HG03039 (cell line): ENCODE results near the gene RECK.

Experiments
- ATAC-seq: cut with Tn5 transposase; IDR thresholded peaks from one replicate; pipeline ENCODE4 v1.9.1; 2021; ENCODE audit warnings: mild to moderate bottlenecking, moderate library complexity; ENCODE audit not compliant: unreplicated experiment

Gene RECK

DNA sequence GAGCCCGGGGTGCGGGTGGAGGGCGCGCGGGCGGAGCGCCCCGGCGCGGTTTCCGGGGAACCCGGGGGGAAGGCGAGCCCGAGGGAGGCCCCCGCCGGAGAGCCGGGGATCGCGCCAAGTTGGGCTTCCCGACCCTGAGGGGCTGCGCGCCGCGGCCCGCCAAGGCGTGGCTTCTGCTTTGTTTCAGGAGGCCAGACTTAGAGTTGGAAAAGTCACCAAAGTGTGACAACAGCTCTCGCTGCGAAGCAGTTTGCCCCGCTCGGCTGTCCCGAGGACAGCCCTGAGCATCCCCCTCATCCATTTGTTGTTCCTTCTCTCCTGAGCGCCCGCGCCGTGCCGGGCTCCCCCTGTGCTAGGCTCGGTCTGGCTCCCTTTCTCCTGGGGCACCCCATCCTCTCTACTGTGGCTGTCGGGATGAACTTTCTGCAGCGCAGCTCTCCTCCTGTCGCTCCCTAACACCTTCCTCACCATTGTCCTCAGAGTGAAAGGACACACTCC lies 100.2 kb downstream of the RECK start:
- peak; percentile 21 for ATAC-seq

DNA sequence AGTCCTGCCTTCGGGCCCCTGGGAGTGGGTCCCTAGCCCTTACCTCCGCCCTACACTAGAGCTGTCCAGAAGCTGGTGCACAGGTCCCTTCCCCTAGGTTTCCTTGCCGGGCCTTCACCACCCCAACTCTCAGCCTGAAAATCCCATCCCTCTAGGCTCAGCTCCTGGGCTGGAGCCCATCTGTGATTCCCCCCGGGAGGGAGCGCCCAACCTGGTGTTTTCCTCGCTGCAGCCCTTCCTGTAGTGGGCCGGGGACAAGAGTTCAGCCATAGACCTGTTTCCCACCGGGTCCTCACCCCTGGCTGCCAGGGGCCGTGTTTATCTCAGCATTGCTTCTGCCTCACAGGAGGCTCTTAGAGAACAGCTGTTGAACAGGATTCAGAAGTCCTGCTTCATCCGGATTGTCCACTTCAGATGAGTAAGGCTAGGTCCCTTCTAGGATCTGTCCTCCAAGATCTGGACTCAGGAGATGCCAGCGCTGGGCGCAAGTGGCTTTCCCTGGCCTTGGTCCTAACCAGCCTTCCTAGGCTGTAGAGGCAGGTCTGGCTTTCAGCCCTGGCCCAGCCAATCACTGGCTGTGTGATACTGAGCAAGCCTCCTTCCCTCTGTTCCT lies 100.8 kb downstream of the RECK start:
- no peak for ATAC-seq

DNA sequence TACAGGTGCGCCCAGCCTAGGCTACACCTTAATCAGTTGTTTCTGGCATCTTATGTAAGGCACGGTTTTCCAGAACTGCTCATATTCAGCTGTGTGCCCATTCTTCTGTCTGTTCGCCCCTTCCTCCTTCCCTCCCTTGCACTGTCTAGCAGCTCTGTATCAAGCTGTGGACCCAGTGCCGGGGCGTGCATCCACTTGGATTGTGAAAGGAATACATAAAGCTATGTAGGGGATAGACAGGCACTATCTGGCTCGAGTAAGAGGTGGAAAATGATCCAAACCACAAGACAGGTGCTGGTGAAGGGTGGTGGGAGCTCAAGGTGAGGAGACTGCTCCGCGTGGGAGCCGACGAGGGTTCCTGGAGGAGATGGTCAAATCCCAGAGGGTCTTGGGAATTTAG lies 101.8 kb downstream of the RECK start:
- ATAC-seq, result no peak

DNA sequence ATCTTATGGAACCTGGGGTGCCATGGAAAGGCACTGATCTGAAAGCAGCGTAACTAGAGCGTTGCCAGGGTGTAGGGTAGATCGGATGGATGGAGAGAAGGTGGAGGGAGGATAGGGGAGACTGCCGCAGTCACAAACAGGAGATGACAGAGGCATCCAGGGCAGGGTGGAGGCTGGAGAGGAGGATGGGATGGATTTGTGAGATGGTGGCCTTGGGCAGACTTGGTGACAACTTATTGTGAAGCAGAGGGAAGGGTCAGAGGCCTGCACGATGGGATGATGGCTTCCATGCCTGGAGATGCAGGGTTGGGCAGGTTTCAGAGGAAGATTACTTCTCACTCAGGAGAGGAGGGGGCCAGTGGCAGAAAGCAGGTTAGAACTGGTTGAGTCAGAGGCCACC lies 102.2 kb downstream of the RECK start:
- no peak for ATAC-seq

DNA sequence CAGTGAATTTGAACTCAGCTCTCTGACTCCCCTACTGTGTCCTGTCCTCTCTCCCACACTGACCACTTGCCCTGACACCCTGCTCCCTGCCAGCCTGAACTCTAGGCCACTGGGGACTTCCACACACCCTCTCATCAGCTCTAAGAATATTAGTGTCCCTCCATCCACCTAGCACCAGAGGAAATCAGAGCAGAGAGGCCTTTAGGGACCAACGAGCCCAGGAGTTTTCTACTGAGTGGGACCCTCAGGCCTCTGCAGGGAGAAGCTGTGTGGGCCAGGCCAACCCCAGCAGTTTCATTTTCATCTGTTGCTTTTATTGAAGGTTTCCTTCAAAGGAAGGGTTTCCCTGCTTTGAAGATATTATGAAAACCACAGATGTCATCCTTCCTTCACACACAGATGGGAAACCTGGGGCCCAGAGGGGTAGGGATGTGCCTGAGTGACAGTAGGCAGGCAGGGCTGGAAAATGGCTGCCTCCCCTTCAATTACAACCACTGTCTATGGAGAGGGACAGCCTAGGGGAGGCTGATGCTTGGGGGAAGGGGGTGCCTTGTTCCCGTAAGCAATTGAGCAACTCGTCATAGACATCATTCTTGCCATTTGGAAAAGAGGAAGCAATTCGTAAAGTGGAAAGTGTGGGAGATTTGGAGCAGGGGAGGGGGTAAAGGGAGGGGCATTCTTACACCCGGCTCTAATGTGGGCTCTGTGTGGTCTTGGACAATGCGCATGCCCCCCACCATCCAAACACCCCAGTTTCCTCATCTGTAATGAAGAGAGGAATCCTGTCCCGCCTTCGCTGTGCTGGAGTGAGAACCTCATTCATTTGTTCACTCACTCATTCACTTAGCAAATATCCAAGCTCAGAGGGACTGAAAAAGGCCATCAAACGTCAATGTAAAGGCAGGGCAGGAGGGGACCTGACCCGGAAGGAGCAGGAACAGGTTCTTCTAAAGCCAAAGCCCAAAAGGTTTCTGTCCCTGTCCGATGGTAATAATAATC lies 103.7 kb downstream of the RECK start:
- ATAC-seq, result no peak

DNA sequence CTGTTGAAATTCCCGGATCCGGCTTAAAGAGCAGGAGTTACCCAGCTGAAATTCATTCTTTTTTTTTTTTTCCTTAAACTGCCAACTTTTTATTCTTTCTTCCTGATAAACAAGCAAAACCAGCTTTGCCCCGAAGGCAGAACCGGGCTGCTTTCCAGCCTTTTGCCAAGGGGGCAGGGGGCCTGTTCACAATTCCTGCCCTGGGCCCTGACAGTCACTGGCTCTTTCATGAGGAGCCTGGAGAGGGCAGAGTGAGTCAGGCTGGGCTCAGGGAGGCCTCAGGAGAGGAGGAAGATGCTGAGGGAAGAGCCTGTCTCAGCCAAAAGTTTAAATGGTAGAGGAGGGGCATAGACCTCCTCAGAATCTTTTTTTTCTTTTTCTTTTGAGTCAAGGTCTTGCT lies 104.6 kb downstream of the RECK start:
- no peak for ATAC-seq

DNA sequence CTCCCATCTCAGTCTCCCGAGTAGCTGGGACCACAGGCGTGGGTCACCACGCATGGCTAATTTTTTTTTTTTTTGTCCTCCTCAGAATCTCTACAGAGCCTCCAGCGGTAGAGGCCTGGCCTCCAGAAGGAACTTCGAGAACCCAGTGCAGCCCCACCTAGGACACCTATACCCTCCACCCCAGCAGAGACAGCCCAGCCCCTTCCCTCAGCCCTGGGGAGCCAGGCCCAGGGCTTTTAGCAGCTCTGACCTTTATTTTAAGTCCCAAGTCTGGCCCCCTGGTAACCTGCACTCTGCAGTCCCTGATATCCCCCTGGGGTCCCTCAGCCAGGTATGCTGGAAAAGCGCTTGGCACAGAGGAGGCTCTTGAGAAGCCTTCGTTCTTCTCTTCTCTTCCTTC lies 105.0 kb downstream of the RECK start:
- no peak for ATAC-seq

DNA sequence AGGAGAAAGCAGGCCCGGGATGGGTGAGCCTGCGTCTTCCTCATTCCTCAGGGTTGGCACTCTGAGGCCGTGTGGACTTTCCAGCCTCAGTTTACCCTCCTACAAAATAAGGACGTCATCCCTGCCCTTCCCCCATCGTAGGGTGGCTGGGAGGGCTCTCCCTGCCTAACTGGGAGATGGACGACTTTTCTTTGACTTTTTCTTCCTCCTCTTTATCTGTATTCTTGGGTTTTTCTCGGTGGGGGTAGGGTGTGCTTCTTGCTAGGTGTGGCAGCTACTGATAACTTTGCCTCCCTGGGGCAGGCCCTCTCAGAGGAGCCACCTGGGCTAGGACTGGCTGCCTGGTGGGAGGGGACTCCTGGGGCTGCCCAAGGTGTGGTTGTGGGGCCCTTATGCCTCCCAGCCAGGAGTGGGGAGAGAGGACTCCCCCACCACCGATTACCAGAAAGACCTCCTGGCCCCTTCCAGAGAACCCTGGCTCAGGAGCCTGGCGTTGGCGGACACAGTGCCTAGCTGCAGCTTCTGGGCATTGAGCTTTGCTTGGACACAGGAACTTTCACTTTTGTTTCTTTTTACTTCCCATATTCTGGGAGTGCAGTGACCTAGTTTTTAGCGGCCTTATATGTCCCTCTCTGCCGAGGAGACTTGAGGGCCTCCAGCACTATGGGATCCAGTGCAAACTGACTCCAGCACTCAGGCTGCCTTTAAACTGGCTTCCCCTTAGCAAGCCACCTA lies 106.0 kb downstream of the RECK start:
- no peak for ATAC-seq

DNA sequence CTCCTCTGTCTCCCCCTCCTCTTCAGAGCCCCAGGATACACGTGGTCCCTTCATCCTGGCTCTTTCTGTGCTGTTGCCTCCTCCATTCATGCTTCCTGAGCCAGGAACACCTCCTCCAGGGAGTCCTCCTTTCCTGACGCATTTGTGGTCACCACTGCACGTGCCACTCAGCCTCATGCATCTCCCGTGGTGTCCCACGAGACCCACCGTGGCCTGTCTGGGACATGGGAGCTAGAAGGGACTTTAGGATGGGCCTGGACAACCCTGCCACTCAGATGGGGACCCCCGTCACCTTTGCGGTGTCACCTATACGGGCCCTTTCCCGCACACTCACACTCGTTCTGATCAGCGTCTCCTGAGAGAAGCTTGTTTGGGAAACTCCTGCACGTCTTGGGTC lies 106.5 kb downstream of the RECK start:
- ATAC-seq, result no peak

DNA sequence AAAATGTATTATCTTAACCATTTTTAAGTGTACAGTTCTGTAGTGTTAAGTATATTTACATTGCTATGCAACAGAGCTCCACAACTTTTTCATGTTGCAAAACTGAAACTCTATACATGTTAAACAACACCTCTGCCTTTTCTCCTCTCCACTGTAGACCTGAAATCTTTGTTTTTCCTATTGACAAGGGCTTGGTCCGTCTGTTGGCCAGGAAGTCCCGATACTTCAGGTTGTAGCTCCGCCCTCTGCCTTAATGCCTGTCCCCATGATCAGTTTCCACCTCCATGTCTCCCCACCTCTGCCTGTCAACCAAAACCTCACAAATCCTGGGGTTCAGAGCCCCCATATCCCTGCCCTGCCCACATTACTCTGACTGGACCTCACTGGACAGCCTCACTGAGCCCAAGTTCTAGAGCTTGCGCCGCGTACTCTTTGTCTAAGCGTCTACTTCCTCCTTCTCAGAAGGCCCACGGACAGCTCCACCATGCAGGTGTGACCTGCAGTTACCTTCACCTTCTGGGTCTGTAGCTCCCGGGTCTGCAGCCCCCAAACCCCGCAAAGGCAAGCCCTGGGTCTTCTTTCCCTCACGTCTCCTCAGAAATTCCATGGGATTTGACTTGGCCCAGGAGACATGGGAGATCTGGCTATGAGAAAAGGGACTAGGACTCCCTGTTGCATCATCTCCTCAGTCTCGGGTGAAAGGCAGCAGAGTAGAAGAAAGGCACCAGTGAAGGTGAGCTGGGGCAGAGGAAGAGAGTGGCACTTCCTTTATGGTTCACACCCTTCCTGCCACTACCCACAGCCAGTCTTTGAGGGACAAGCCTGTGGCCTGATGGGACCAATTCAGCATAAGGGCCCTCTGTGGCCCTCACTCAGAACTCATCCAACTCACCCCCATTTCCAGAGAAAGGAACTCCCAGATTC lies 107.9 kb downstream of the RECK start:
- no peak for ATAC-seq

DNA sequence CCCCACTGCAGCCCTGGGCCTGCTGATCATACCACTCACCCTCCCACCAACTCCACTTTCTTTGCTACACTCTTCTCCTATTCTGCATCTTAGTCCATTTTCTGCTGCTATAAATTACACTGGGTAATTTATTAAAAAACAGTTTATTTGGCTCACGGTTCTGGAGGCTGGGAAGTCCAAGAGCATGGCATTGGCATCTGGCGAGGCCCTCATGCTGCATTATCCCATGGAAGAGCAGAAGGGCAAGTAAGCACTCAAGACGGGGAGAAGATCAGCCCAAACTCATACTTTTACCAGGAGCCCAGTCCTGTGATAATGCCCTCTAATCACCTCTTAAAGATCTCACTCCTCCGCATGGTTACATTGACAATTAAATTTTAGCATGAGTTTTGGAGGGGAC lies 109.3 kb downstream of the RECK start:
- ATAC-seq, result no peak

DNA sequence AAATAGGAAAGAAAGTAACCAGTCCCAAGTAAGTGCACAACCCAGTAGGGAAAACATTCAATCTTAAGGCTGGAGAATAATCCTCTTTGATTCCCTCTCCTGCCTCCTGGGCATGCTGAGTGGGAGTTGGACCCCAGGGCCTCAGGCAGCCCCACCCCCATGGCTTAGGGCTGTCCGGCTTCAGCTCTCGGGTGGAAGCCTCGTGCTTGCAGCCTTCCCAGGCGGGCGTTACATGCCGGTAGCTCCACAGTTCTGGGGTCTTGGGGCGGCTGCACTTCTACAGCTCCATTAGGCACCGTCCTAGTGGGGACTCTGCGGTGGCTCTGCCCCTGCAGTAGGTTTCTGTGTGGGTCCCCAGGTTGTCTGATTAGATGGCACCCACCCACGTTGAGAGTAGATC lies 109.9 kb downstream of the RECK start:
- ATAC-seq, result no peak

DNA sequence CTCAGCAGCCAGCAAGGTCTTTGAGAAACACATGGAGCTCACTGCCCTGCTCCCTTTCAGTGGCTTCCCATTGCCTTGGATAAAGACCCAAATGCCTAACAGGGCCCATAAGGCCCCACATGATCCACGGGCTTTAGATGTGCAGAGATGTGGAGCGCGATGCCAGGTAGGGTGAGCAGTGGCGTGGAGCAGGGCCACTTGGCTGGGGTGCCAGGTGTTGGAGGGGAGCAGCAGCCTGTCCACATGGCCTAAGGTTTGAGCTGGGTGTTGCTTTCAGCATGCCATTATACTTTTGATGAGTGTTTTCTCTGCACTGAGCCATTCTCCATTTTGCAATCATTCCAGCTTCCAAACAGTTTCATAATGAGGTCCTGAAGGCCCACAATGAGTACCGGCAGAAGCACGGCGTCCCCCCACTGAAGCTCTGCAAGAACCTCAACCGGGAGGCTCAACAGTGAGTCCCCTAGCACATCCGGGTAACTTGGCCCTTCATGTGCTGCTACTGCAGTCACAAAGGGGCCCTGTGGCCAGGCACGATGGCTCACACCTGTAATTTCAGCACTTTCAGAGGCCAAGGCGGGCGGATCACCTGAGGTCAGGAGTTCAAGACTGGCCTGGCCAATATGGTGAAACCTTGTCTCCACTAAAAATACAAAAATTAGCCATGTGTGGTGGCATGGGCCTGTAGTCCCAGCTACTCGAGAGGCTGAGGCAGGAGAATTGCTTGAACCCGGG lies 110.9 kb downstream of the RECK start:
- no peak for ATAC-seq

DNA sequence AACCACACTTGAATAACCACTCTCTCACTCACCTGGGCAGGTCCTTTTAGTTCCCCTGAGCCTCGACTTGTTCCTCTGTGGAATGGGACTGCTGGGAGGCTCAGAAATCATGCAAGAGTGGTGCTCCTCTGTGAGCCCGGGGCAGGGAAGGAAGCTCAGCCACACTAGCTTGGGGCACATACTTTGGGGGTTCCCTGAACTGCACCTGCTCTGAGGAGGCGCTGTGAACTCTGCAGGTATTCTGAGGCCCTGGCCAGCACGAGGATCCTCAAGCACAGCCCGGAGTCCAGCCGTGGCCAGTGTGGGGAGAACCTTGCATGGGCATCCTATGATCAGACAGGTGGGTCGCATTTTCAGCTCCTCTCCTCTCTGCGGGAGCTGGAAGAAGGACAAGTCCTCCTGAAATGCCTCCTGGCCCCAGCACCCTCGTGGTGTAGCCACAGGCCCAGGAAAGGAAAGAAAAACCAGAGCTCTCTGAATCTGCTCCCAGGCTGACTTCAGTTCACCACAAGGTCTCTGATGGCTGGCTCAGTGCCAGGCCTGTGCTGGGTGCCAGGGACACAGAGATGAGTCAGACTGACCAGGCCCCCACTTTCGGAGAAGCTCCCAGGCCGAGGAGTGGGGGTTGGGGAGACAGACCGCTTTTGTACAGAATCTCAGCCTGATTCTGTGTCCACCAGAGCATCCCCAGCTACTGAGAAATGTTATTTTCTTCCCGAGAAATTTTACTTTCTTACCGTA lies 111.8 kb downstream of the RECK start:
- no peak for ATAC-seq

DNA sequence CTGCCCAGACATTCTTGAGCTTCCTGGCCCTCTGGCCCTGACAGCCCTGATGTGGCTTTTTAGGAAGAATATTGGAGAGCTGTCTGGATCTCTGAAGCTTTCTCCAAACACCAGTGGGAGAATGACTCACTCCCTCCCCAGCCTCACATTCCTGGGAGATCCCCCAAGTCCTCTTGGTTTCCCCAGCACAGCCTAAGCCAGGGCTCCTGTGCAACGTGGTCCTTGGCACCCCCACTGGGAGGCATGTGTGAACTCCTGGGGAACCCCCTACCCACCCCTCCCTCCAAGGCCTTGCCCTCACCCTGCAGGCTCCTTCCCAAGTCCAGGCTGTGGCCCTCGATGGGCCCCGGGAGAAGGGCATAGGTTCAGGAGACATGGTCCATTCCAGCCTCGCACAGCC lies 112.5 kb downstream of the RECK start:
- no peak for ATAC-seq

DNA sequence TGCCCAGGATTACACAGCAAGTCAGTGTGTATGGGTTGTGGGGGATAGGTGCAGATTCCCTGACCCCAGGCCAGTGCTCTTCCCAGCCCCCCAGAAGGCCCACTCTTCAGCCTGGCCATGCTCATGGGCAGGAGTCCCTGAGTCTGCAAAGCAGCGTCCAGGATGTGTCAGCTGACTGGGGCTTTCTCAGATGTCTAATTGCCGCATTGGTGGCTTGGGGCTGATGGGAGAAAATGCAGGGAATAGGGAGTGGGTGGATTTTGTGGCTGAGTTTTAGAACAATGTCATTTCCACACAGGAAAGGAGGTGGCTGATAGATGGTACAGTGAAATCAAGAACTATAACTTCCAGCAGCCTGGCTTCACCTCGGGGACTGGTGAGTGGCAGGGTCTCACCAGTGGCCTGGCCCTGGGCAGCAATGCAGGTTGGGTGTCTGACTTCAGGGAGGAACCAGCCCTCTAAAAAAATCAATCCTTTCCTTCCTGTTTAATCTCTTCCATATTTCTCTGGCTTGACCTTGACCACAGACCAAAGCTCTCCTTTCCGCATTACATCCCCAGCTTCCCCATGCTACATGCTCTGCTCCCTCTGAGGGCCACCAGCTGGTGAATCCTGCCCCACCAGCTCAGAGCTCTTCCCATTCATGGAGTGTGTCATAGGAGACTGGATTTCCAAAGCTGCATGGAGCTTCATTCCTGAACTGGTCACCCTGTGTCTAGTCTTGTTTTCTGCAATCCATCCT lies 114.0 kb downstream of the RECK start:
- no peak for ATAC-seq

DNA sequence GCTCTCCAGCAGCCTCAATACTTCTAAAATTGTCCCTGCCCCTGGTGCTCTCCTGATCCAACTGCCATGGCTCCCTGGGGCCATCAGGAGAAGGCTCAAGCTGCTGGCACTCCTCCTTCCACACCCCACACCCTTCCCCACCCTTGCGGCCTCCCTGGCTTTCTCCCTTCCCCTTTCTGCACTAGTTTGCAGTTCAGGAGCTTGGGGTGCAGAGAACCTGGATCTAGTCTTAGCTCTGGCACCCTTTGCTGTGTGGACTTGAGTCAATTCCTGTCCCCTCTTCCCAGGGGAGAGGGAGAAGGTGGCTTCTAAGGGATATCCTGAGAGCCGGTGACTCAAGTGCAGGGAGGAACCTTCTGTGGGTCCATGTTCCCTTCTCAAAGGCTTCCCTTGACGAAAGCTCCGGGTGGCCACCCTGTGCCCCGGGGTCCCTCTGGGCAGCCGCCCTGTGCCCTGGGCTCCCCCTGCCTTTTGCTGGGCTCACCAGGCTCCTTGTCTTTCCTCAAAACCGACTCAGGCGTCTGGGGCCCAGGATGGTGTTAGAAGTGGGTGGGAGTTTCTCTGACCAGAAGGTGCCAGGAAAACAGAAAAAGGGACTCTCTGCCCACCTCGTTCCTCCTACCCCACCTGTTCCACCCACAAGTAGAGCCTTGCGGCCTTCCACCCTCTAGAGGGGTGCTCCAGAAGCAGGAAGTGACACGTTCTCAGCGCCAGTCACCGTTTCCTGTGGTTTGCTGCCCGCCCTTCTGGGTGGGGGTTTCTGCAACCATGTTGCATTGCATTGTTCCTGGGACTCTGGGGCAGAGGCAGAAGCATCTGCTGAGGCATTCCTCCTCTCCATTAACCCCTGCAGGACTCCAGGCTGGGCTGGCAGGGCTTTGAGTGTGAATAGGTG lies 114.8 kb downstream of the RECK start:
- peak; percentile 63 for ATAC-seq
